ENCODE measurements around the gene SCAPER.

DNA sequence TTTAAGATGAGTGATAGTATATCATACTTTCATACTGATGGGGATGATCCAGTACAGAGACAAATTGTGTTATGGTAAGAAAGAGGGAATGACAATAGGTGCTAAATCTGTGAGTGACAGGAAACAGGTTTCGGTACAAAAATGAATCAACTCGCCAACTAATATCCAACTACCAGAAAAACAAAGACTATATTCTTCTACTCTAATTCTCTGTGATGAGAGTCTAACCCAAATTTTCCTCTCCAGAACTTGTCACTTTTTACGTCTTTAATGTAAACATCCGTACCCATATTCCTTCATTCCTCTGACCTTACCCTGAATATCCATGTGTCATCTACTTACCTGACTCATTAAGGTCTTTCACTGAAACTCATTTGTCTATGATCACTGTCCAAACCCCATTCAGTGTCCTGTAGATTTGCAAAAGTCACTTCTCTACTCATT, 39.6 kb downstream of the SCAPER start:
- TF ChIP-seq POLR2A (IDR thresholded peaks at IDR 0.05) = no peak
- no peak for TF ChIP-seq CTCF (IDR thresholded peaks at IDR 0.05)
- no peak for TF ChIP-seq POLR2AphosphoS5 (IDR thresholded peaks at IDR 0.05)
